ENCODE results near the gene GRIA1. TPM values are rescaled to one million over a fixed set of nuclear protein-coding genes. Genes with fewer than 3 reads are reported as not detected.

The GRIA1 gene
- total RNA-seq, 2 donors from 2014 or later = 12.4 to 39.0 TPM

DNA sequence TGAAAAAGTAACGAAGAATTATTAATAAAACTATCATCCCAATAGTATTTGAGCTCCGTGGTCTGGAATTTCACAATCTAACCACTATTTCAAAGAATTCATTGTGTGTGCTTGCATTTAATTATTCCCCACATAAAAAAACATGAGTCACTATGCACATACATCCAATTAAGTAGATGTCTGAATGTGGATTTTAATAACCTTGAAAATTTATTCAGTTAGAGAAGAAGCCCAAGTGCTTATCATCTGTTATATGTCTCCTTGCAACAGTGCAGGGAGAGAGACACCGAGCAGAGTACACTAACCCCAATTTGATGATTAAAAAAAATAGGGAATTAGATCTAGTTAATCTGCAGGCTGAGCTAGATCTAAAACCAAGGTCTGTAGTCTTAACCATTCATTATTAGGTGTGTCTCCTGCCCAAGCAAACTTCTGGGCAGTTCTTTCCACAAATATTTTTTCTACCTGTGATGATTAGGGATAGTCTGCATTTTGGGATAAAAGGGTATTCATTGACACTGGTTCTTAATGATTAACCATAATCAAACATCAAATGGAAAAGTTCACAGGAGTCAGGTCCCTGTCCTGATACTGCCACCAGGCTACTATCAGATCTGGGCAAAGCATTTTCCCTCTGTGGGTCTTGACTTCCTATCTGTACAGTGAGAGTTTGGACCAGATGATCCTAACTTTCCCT lies 164.2 kb downstream of the GRIA1 start:
- H3K4me3 ChIP-seq = no peak overlapping the region

DNA sequence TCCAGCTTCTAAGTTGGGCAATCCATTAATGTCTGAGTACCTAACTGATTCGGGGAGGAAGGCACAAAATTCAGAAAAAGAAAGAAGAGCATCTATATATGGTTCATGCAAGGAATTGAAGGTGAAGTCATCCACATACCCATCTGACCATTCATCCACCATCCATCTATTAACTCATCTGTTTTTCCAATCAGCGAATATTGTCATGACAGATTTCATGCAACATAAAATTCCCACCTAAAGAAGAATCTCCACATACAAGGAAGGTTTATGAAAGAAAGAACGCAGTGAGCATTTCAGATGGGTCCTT lies 164.7 kb downstream of the GRIA1 start:
- DNase-seq (ENCODE audit: low spot score) = no peak
- Histone ChIP-seq H3K36me3 (no peaks in the 10 kb centered on the region), H3K9me3 (no peaks in the 10 kb centered on the region), H3K27me3 (replicated peaks; ENCODE audit: insufficient read depth) (no peaks in the 10 kb centered on the region), H3K27ac (no peak overlapping the region), H3K4me3 (no peak overlapping the region), H3K4me1 (ENCODE audit: control insufficient read depth in 1 of 2, low read depth in 2 of 2) (peaks cover 7 to 10% of the 10 kb centered on the region in 2 donors)
- TF ChIP-seq CTCF (IDR thresholded peaks at IDR 0.05) = no peak
- no peak for ATAC-seq (ENCODE audit: insufficient number of reproducible peaks, low FRiP score, low read depth)

More for the DNA sequence above, 164.2 kb downstream of the GRIA1 start:
- ATAC-seq (ENCODE audit: insufficient number of reproducible peaks, low FRiP score, low read depth) (no peak), DNase-seq (ENCODE audit: low spot score) (no peak)
- no peaks in the 10 kb centered on the region for H3K36me3 ChIP-seq
- no peak for TF ChIP-seq CTCF (IDR thresholded peaks at IDR 0.05)
- peaks cover 7 to 10% of the 10 kb centered on the region in 2 donors for H3K4me1 ChIP-seq (ENCODE audit: control insufficient read depth in 1 of 2, low read depth in 2 of 2)
- H3K27ac ChIP-seq = no peak overlapping the region
- H3K9me3 ChIP-seq = no peaks in the 10 kb centered on the region
- no peaks in the 10 kb centered on the region for H3K27me3 ChIP-seq (replicated peaks; ENCODE audit: insufficient read depth)

GRCh38 chr5:153658149-153658548 lies 167.7 kb downstream of the GRIA1 start:
- no peaks in the 10 kb centered on the region for H3K9me3 ChIP-seq
- H3K4me1 ChIP-seq (ENCODE audit: control insufficient read depth in 1 of 2, low read depth in 2 of 2) = peaks cover 7 to 10% of the 10 kb centered on the region in 2 donors
- no peak for TF ChIP-seq CTCF (IDR thresholded peaks at IDR 0.05)
- no peaks in the 10 kb centered on the region for H3K27me3 ChIP-seq (replicated peaks; ENCODE audit: insufficient read depth)
- ATAC-seq (ENCODE audit: insufficient number of reproducible peaks, low FRiP score, low read depth) (no peak), DNase-seq (ENCODE audit: low spot score) (no peak)
- no peak overlapping the region for H3K27ac ChIP-seq
- H3K36me3 ChIP-seq = no peaks in the 10 kb centered on the region
- no peak overlapping the region for H3K4me3 ChIP-seq

DNA sequence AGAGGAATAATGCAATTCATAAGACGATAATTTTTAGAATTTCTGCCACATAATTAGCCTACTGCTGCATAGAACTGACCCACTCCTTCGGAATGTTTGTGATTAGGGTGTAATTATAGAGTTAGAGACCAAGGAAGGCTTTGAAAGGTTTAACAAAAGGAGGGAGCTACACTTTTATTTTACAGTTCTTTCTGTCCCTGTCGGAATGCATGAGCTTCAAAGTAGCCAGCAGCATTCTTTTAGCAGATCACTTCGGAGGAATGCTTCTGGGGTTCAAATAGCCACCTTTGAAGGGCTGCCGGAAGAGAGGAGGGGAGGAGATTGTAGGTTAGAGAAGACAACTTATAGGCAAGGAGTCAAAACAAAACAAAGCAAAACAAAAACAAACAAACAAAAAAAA lies 168.1 kb downstream of the GRIA1 start:
- TF ChIP-seq CTCF (IDR thresholded peaks at IDR 0.05) = no peak
- H3K27ac ChIP-seq = no peak overlapping the region
- no peak overlapping the region for H3K4me3 ChIP-seq
- H3K4me1 ChIP-seq (ENCODE audit: control insufficient read depth in 1 of 2, low read depth in 2 of 2) = peaks cover 7 to 10% of the 10 kb centered on the region in 2 donors
- no peaks in the 10 kb centered on the region for H3K36me3 ChIP-seq
- DNase-seq (ENCODE audit: low spot score) (no peak), ATAC-seq (ENCODE audit: insufficient number of reproducible peaks, low FRiP score, low read depth) (no peak)
- no peaks in the 10 kb centered on the region for H3K27me3 ChIP-seq (replicated peaks; ENCODE audit: insufficient read depth)
- H3K9me3 ChIP-seq = no peaks in the 10 kb centered on the region

- Histone ChIP-seq H3K4me1 (ENCODE audit: control insufficient read depth in 1 of 2, low read depth in 2 of 2) (peaks cover 7 to 10% of the 10 kb centered on the region in 2 donors), H3K27me3 (replicated peaks; ENCODE audit: insufficient read depth) (no peaks in the 10 kb centered on the region), H3K9me3 (no peaks in the 10 kb centered on the region), H3K4me3 (no peak overlapping the region), H3K27ac (no peak overlapping the region), H3K36me3 (no peaks in the 10 kb centered on the region)
- ATAC-seq (ENCODE audit: insufficient number of reproducible peaks, low FRiP score, low read depth) = no peak
- DNase-seq (ENCODE audit: low spot score) = no peak
- no peak for TF ChIP-seq CTCF (IDR thresholded peaks at IDR 0.05)
Observed at GRCh38 chr5:153659039-153659736, 168.7 kb downstream of the GRIA1 start.
